GM23248 (cell line): ENCODE results near the gene TYSND1. TPM values are rescaled to one million over a fixed set of nuclear protein-coding genes. Genes with fewer than 3 reads are reported as not detected.
"Not testable (repeated sequence)": the region's sequence is repeated elsewhere in the genome, so short reads cannot be mapped to it uniquely, and the experiment has no call there.

Source experiments
- DNase-seq: peaks from one replicate; pipeline ENCODE4 v3.0.0-alpha.2; 2015
- H2AFZ ChIP-seq: fragments of 200-600 bp; sonication (generic); 2 replicates; pipeline ENCODE4 v1.6.1; 2016; ENCODE audit warnings: antibody characterized with exemption
- H3F3A ChIP-seq: fragments of 200-600 bp; sonication (generic); 2 replicates; pipeline ENCODE4 v1.6.1; 2016; ENCODE audit warnings: mild to moderate bottlenecking, antibody characterized with exemption, mixed run types; ENCODE audit not compliant: insufficient read depth
- H3K27ac ChIP-seq: fragments of 200-600 bp; sonication (generic); 2 replicates; pipeline ENCODE4 v1.5.1; 2016; ENCODE audit warnings: mild to moderate bottlenecking
- H3K27me3 ChIP-seq: fragments of 200-600 bp; sonication (generic); replicated peaks from 2 replicates; pipeline ENCODE4 v1.6.1; 2016; ENCODE audit warnings: mild to moderate bottlenecking; ENCODE audit not compliant: insufficient read depth
- H3K36me3 ChIP-seq: fragments of 200-600 bp; sonication (generic); 2 replicates; pipeline ENCODE4 v1.6.1; 2016; ENCODE audit warnings: low read depth, mild to moderate bottlenecking
- H3K4me1 ChIP-seq: fragments of 200-600 bp; sonication (generic); 2 replicates; pipeline ENCODE4 v1.6.1; 2016; ENCODE audit warnings: mild to moderate bottlenecking; ENCODE audit not compliant: insufficient read depth
- H3K4me2 ChIP-seq: fragments of 200-600 bp; sonication (generic); one replicate; pipeline ENCODE4 v1.6.1; 2016; ENCODE audit warnings: mild to moderate bottlenecking; ENCODE audit not compliant: unreplicated experiment
- H3K4me3 ChIP-seq: fragments of 200-600 bp; sonication (generic); 2 replicates; pipeline ENCODE4 v1.5.1; 2016; ENCODE audit warnings: mild to moderate bottlenecking
- H3K79me2 ChIP-seq: fragments of 200-600 bp; sonication (generic); 2 replicates; pipeline ENCODE4 v1.6.1; 2016; ENCODE audit warnings: mild to moderate bottlenecking; ENCODE audit not compliant: insufficient read depth
- H3K9ac ChIP-seq: fragments of 200-600 bp; sonication (generic); 2 replicates; pipeline ENCODE4 v1.6.1; 2016; ENCODE audit warnings: mild to moderate bottlenecking
- H3K9me2 ChIP-seq: fragments of 200-600 bp; sonication (generic); 2 replicates; pipeline ENCODE4 v1.6.1; 2016; ENCODE audit warnings: mixed run types, mild to moderate bottlenecking, moderate library complexity; ENCODE audit not compliant: insufficient read depth
- H3K9me3 ChIP-seq: fragments of 200-600 bp; sonication (generic); one replicate; pipeline ENCODE4 v1.6.1; 2017; ENCODE audit warnings: low read depth
- H4K20me1 ChIP-seq: fragments of 200-600 bp; sonication (generic); 2 replicates; pipeline ENCODE4 v1.6.0; 2016; ENCODE audit not compliant: insufficient read depth
- EZH2 ChIP-seq: fragments of 200-600 bp; sonication (generic); IDR thresholded peaks from 2 replicates; pipeline ENCODE4 v1.6.1; 2018; ENCODE audit warnings: antibody characterized with exemption, mild to moderate bottlenecking; ENCODE audit not compliant: insufficient read depth, poor library complexity, severe bottlenecking
- EZH2phosphoT487 ChIP-seq: fragments of 200-600 bp; sonication (generic); IDR thresholded peaks from 2 replicates; pipeline ENCODE4 v1.6.1; 2018; ENCODE audit warnings: antibody characterized with exemption, moderate library complexity, mild to moderate bottlenecking, low read depth; ENCODE audit not compliant: insufficient read depth
- WGBS, 2 experiments: methylation state at CpG; one replicate each; pipeline ENCODE4 v1.1.6; 2015 to 2017; ENCODE audit warnings: low lambda C conversion rate in 2 of 2, low coverage in 1 of 2; ENCODE audit errors: missing lambda C conversion rate in 2 of 2; 5-methylcytosine and 5-hydroxymethylcytosine counted together
- in situ Hi-C: fragments of 300-500 bp; cut with MboI; formaldehyde crosslinking; loops from 2 replicates; pipeline ENCODE4 v1.15.0; 2020
- polyA plus RNA-seq: library from polyadenylated mRNA; unstranded; fragments of >200 nt; fragmentation: Nextera tagmentation; extraction: Ambion mirVana; gene quantifications from 2 replicates; pipeline ENCODE4 v1.2.1, GENCODE V29; 2016
- total RNA-seq: library from RNA; depleted of rRNA; stranded (reverse); fragments of >200 nt; shearing (Covaris generic); gene quantifications from 2 replicates; pipeline ENCODE4 v1.2.3, GENCODE V29; 2014

TYSND1 gene
- total and polyA plus RNA-seq, 2 experiments from 2014 or later, result 4.0 to 6.4 TPM

DNA sequence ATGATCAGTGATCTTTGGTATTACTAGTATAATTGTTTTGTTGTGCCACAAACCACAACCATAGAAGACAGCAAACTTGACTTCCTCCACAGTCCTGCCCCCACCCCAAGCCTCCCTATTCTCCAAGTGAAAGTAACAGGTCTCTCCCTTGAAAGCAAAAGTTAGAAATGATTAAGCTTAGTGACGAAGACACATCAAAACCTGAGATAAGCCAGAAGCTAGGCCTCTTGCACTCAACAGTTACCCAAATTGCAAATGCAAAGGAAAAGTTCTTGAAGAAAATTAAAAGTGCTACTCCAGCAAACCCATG lies 16.3 kb upstream of the TYSND1 start:
- peak overlapping the region; percentile 11 for H3K4me2 ChIP-seq

DNA sequence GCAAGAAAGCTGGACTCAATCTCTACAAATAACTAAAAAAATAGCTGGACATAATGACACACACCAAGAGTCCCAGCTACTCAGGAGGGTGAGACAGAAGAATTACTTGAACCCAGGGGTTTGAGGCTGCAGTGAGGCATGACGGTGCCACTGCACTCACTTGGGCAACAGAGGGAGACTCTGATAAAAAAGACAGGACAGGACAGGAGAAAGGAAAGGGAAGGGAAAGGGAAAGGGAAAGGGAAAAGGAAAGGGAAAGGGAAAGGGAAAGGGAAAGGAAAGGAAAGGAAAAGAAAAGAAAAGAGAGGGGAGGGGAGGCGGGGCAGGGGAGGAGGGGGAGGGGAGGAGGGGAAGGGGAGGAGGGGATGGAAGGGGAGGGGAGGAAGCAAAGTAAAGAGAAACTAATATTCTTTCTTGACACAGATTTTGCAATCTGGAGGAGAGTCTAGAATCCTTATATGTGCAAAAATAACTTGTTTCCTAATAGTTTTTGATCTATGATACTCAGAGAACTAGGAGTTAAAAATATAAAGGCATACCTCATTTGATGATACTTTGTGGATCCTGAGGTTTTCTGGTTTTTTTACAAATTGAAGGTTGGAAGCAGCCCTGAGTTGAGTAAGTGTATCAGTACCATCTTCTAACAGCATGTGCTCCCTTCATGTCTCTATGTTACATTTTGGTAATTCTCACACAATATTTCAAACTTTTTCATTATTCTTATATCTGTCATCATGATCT lies 15.8 kb upstream of the TYSND1 start:
- Histone ChIP-seq H3K27me3 (no peaks in the 10 kb centered on the region), H3F3A (peaks cover 53% of the 10 kb centered on the region; the same call in 1 of the 2 replicates), H3K79me2 (peaks cover 99% of the 10 kb centered on the region), H3K4me3 (peak overlapping the region; percentile 16; the same call in 1 of the 2 replicates), H3K9ac (no peak overlapping the region), H3K9me3 (no peaks in the 10 kb centered on the region), H3K27ac (no peak overlapping the region), H3K9me2 (no peaks in the 10 kb centered on the region), H4K20me1 (peaks cover 45% of the 10 kb centered on the region), H3K4me2 (peak overlapping the region; percentile 11), H2AFZ (no peak overlapping the region), H3K36me3 (peaks cover 61% of the 10 kb centered on the region), H3K4me1 (peaks cover 50% of the 10 kb centered on the region)
- 98 to 100% methylated on average over 1 to 2 of the region's 2 CpGs for WGBS, 2 experiments
- in situ Hi-C loops, result no loop called here
- peak; percentile 24 for DNase-seq
- TF ChIP-seq EZH2phosphoT487 (no peak), EZH2 (no peak)

More for the DNA sequence above, 16.3 kb upstream of the TYSND1 start:
- in situ Hi-C loops, result no loop called here
- H2AFZ ChIP-seq, result no peak overlapping the region
- peaks cover 50% of the 10 kb centered on the region; the same call in 1 of the 2 replicates for H3F3A ChIP-seq
- H3K9ac ChIP-seq, result no peak overlapping the region
- H3K9me3 ChIP-seq, result no peaks in the 10 kb centered on the region
- H3K4me1 ChIP-seq, result peaks cover 50% of the 10 kb centered on the region
- 86 to 94% methylated on average over 1 of the region's 1 CpG for WGBS, 2 experiments
- no peak for DNase-seq
- H3K79me2 ChIP-seq, result peaks cover 99% of the 10 kb centered on the region
- peak overlapping the region; percentile 16; the same call in 1 of the 2 replicates for H3K4me3 ChIP-seq
- no peak overlapping the region for H3K27ac ChIP-seq
- H3K36me3 ChIP-seq, result peaks cover 59% of the 10 kb centered on the region
- H3K9me2 ChIP-seq, result no peaks in the 10 kb centered on the region
- TF ChIP-seq EZH2 (no peak), EZH2phosphoT487 (no peak)
- H3K27me3 ChIP-seq, result no peaks in the 10 kb centered on the region
- H4K20me1 ChIP-seq, result peaks cover 47% of the 10 kb centered on the region

DNA sequence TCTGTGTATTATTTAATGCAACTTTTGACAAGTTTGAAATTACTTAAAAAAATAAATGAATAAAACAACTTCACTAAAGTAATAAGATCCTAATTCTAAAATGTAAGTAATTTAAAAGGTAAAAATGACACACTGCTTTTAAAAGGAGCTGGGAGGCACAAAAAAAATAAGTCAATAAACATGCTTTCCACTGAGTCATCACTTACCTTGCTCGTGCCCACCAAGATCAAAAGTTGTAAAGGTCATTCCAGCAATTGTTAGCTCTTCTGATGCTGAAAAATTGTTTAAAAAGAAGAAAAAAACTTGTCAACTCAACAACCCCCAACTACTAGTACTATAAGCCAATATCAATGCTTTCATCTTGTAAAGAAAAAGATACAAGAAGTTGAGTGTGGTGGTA lies 14.3 kb upstream of the TYSND1 start:
- Histone ChIP-seq H3K9me2 (no peaks in the 10 kb centered on the region), H4K20me1 (peaks cover 39% of the 10 kb centered on the region), H3K27me3 (no peaks in the 10 kb centered on the region), H3K36me3 (peaks cover 66% of the 10 kb centered on the region), H3K9ac (no peak overlapping the region), H3K4me2 (no peak overlapping the region), H3K4me1 (peaks cover 46% of the 10 kb centered on the region), H2AFZ (no peak overlapping the region), H3K9me3 (no peaks in the 10 kb centered on the region), H3K27ac (no peak overlapping the region), H3K79me2 (peaks cover 99% of the 10 kb centered on the region), H3F3A (peaks cover 48% of the 10 kb centered on the region), H3K4me3 (no peak overlapping the region)
- TF ChIP-seq EZH2phosphoT487, result no peak
- no peak for TF ChIP-seq EZH2
- in situ Hi-C loops, result no loop called here
- 33 to 55% methylated on average over 1 of the region's 1 CpG for WGBS, 2 experiments
- DNase-seq, result no peak

DNA sequence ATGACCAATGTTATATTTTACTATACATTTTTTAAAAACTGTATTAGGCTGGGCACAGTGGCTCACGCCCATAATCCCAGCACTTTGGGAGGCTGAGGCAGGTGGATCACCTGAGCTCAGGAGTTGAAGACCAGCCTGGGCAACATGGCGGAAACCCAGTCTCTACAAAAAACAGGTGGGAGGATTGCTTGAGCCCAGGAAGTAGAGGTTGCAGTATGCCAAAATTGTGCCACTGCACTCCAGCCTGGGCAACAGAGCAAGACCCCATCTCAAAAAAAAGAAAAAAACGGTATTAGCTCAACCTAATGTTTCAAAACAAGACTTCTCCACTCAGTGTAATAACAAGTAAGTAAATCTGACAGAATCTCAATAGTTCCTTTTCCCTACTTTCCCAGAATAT lies 12.9 kb upstream of the TYSND1 start:
- Histone ChIP-seq H3K79me2 (peaks cover 99% of the 10 kb centered on the region), H3K4me1 (peaks cover 46% of the 10 kb centered on the region), H3F3A (peaks cover 46% of the 10 kb centered on the region), H3K36me3 (peaks cover 72% of the 10 kb centered on the region), H4K20me1 (peaks cover 33% of the 10 kb centered on the region)
- WGBS, 2 experiments, result 78 to 84% methylated on average over 3 of the region's 3 CpGs
- H3K9ac ChIP-seq, H3K27me3 ChIP-seq, H3K27ac ChIP-seq, DNase-seq, in situ Hi-C loops, H3K9me2 ChIP-seq, H2AFZ ChIP-seq, H3K4me2 ChIP-seq, H3K9me3 ChIP-seq, H3K4me3 ChIP-seq: not testable (repeated sequence)

DNA sequence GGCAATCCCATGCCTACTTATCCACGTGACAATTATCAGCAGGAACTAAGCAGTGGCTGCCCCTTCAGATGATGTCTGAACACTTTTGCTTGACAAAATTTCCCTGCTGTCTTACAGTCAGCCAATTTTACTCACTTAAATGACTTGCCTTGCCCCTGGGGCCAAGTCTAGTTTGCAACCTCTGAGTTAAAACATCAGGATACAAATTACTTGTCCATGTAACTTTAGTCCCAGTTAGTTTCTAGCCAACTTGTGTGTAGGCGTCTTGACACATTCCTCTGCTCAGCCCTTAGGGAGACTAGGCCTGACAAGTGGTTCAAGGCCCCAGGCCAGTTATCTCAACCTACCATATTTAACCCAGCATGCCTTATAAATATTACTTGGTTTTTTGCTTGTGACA lies 11.6 kb upstream of the TYSND1 start:
- Histone ChIP-seq H3K9me2 (no peaks in the 10 kb centered on the region), H3K36me3 (peaks cover 80% of the 10 kb centered on the region), H3K9ac (no peak overlapping the region), H3K79me2 (peaks cover 99% of the 10 kb centered on the region), H3K4me1 (peaks cover 41% of the 10 kb centered on the region), H3K4me3 (no peak overlapping the region), H3K27me3 (no peaks in the 10 kb centered on the region), H4K20me1 (peaks cover 22% of the 10 kb centered on the region; the same call in 1 of the 2 replicates), H3K4me2 (no peak overlapping the region), H3K9me3 (no peaks in the 10 kb centered on the region), H3K27ac (peak overlapping the region; percentile 20; the same call in 1 of the 2 replicates), H2AFZ (no peak overlapping the region), H3F3A (peaks cover 58% of the 10 kb centered on the region)
- in situ Hi-C loops, result no loop called here
- TF ChIP-seq EZH2phosphoT487 (no peak), EZH2 (no peak)
- 30 to 32% methylated on average over 2 of the region's 2 CpGs for WGBS, 2 experiments
- peak; percentile 54 for DNase-seq
